Endodermal cell (in vitro differentiated cells): ENCODE results near the gene AJAP1. TPM values are rescaled to one million over a fixed set of nuclear protein-coding genes. Genes with fewer than 3 reads are reported as not detected.

Experiments used
- DNase-seq: peaks from one replicate; pipeline ENCODE4 v3.0.0-alpha.2; 2017
- H3K27ac ChIP-seq: 2 replicates; pipeline ENCODE4 v1.5.1; 2013; ENCODE audit warnings: mild to moderate bottlenecking, low read depth, low read length, moderate library complexity
- H3K27me3 ChIP-seq: 2 replicates; pipeline ENCODE4 v1.6.1; 2013; ENCODE audit warnings: mild to moderate bottlenecking, low read length, moderate library complexity; ENCODE audit not compliant: insufficient read depth, control insufficient read depth, poor library complexity, severe bottlenecking
- H3K36me3 ChIP-seq: 2 replicates; pipeline ENCODE4 v1.7.0; 2013; ENCODE audit warnings: mild to moderate bottlenecking, low read length, moderate library complexity; ENCODE audit not compliant: control insufficient read depth, insufficient read depth
- H3K4me1 ChIP-seq: one replicate; pipeline ENCODE4 v1.7.0; 2013; ENCODE audit warnings: low read length; ENCODE audit not compliant: control insufficient read depth, insufficient read depth
- H3K4me3 ChIP-seq: 2 replicates; pipeline ENCODE4 v1.5.1; 2013; ENCODE audit warnings: mild to moderate bottlenecking, low read length, moderate library complexity
- H3K9ac ChIP-seq: 2 replicates; pipeline ENCODE4 v1.6.1; 2013; ENCODE audit warnings: mild to moderate bottlenecking, low read length, moderate library complexity; ENCODE audit not compliant: poor library complexity, severe bottlenecking; ENCODE audit errors: extremely low read depth
- H3K9me3 ChIP-seq: 2 replicates; pipeline ENCODE4 v1.6.1; 2013; ENCODE audit warnings: mild to moderate bottlenecking, low read length, moderate library complexity; ENCODE audit not compliant: control insufficient read depth
- H3K27ac Mint-ChIP-seq: 2 replicates; pipeline ENCODE4 v1.8.0; 2020; ENCODE audit warnings: mixed read lengths
- H3K27me3 Mint-ChIP-seq: 2 replicates; pipeline ENCODE4 v1.8.0; 2021; ENCODE audit warnings: mild to moderate bottlenecking, mixed read lengths; ENCODE audit not compliant: insufficient read depth
- H3K36me3 Mint-ChIP-seq: 2 replicates; pipeline ENCODE4 v1.8.0; 2020; ENCODE audit warnings: low read depth, mixed read lengths
- H3K4me1 Mint-ChIP-seq: 2 replicates; pipeline ENCODE4 v1.8.0; 2020; ENCODE audit warnings: mixed read lengths
- H3K4me3 Mint-ChIP-seq: 2 replicates; pipeline ENCODE4 v1.8.0; 2020; ENCODE audit warnings: mild to moderate bottlenecking, moderate library complexity, mixed read lengths
- H3K9me3 Mint-ChIP-seq: 2 replicates; pipeline ENCODE4 v1.8.0; 2020; ENCODE audit warnings: mild to moderate bottlenecking, mixed read lengths
- WGBS, 2 experiments: methylation state at CpG; one replicate each; pipeline versions ENCODE4 v1.1.5 to v1.1.7; 2013; ENCODE audit warnings: missing lambda C conversion rate in 2 of 2, mixed read lengths in 1 of 2; ENCODE audit not compliant: insufficient coverage in 1 of 2, insufficient read length in 1 of 2; 5-methylcytosine and 5-hydroxymethylcytosine counted together
- total RNA-seq, 2 donors: library from RNA; stranded (reverse); fragmentation: NEBNext Ultra II Directional in 1 of 2; extraction: Animal tissue kit (Norgen Biotek cat#: 25700) in 1 of 2; gene quantifications; 2 replicates in 1 of 2; 3 replicates in 1 of 2; pipeline ENCODE4 v1.2.1, GENCODE V29; 2021
- TF ChIP-seq, protein P1 (sequence below): fragments of 200-600 bp; sonication (generic); conservative IDR thresholded peaks from 2 replicates; pipeline ENCODE4 v1.5.0; 2021; ENCODE audit warnings: antibody characterized with exemption, mild to moderate bottlenecking

Gene AJAP1
- total RNA-seq, 2 donors from 2014 or later, result 19.4 to 22.1 TPM

DNA sequence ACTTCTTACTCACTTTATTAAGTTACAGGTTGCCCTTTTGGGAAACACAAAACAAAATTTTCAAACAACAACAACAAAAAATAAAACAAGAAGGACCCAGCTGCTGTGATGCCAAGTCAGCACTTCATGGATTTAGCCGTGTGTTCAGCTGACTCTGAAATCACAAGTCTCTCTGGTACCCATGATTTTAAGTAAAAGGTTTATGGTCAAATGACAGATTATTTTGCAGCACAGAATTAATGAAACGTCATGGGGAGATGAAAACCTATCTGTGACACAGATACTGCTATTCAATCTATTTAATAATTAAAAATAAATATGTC, 7.1 kb downstream of the AJAP1 start:
- Histone ChIP-seq H3K9me3 (peaks cover 14% of the 10 kb centered on the region), H3K27ac (no peak overlapping the region), H3K4me1 (peaks cover 26% of the 10 kb centered on the region), H3K4me3 (no peak overlapping the region), H3K27me3 (no peaks in the 10 kb centered on the region), H3K9ac (no peak overlapping the region), H3K36me3 (peaks cover 26% of the 10 kb centered on the region)
- TF ChIP-seq, protein P1, sequence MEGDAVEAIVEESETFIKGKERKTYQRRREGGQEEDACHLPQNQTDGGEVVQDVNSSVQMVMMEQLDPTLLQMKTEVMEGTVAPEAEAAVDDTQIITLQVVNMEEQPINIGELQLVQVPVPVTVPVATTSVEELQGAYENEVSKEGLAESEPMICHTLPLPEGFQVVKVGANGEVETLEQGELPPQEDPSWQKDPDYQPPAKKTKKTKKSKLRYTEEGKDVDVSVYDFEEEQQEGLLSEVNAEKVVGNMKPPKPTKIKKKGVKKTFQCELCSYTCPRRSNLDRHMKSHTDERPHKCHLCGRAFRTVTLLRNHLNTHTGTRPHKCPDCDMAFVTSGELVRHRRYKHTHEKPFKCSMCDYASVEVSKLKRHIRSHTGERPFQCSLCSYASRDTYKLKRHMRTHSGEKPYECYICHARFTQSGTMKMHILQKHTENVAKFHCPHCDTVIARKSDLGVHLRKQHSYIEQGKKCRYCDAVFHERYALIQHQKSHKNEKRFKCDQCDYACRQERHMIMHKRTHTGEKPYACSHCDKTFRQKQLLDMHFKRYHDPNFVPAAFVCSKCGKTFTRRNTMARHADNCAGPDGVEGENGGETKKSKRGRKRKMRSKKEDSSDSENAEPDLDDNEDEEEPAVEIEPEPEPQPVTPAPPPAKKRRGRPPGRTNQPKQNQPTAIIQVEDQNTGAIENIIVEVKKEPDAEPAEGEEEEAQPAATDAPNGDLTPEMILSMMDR, result no peak
- WGBS, 2 experiments, result 80 to 94% methylated on average over 1 to 2 of the region's 2 CpGs
- Mint-ChIP-seq H3K27ac (no peak overlapping the region), H3K4me1 (peaks cover 58% of the 10 kb centered on the region), H3K27me3 (peaks cover 48% of the 10 kb centered on the region), H3K4me3 (no peak overlapping the region), H3K36me3 (peaks cover 19% of the 10 kb centered on the region), H3K9me3 (peaks cover 13% of the 10 kb centered on the region)
- DNase-seq, result no peak

DNA sequence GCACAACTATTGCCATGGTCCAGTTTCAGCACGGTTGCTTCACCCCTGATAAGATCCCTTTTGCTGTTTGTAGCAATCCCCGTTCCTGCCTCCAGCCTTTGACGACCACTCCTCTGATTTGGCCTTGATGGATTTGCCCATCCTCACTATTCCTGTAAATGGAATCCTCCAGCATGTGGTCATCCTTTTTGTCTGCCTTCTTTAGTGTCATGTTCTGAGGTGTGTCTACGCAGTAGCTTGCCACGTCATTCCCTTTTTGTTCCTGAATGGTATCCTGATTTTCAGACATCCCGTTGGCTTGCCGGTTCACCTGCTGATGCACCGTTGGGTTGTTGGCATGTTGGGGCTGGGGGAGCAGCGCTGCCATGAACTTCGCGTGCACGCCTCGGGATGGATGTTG, 7.8 kb downstream of the AJAP1 start:
- peaks cover 26% of the 10 kb centered on the region for H3K4me1 ChIP-seq
- H3K9ac ChIP-seq, result no peak overlapping the region
- H3K9me3 ChIP-seq, result peaks cover 20% of the 10 kb centered on the region
- Mint-ChIP-seq H3K4me3 (no peak overlapping the region), H3K4me1 (peaks cover 52% of the 10 kb centered on the region), H3K9me3 (peaks cover 19% of the 10 kb centered on the region), H3K27ac (no peak overlapping the region), H3K27me3 (peaks cover 43% of the 10 kb centered on the region), H3K36me3 (peaks cover 21% of the 10 kb centered on the region)
- peaks cover 27% of the 10 kb centered on the region for H3K36me3 ChIP-seq
- H3K27me3 ChIP-seq, result no peaks in the 10 kb centered on the region
- H3K4me3 ChIP-seq, result no peak overlapping the region
- H3K27ac ChIP-seq, result no peak overlapping the region
- DNase-seq, result no peak
- 95 to 98% methylated on average over 12 to 13 of the region's 13 CpGs for WGBS, 2 experiments
- TF ChIP-seq, protein P1, result no peak

DNA sequence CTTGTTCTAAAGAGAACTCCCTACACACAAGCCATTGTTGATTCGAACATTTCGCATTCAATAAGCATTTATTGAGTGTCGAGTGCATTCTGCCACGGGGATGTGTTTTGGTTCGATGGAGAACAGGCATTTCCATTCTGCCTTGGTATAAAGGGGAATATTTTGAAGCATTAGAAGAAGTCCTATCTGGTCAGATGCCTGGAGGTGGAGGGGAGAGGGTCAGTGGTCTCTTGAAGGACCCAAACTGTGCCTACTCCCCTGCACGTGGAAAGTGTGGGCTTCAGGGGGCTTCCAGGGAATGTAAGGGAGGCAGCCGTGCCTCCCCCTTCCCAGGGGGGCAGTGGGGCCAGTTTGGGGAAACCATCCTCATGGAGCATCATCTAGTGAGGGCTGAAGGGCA, 8.3 kb downstream of the AJAP1 start:
- Histone ChIP-seq H3K27ac (no peak overlapping the region), H3K9me3 (peaks cover 24% of the 10 kb centered on the region), H3K9ac (no peak overlapping the region), H3K36me3 (peaks cover 32% of the 10 kb centered on the region), H3K4me3 (no peak overlapping the region), H3K4me1 (peaks cover 26% of the 10 kb centered on the region), H3K27me3 (no peaks in the 10 kb centered on the region)
- peaks cover 48% of the 10 kb centered on the region for H3K4me1 Mint-ChIP-seq
- WGBS, 2 experiments, result 93 to 94% methylated on average over 5 to 7 of the region's 7 CpGs
- peaks cover 25% of the 10 kb centered on the region for H3K9me3 Mint-ChIP-seq
- no peak overlapping the region for H3K4me3 Mint-ChIP-seq
- H3K27ac Mint-ChIP-seq, result no peak overlapping the region
- no peak for DNase-seq
- peaks cover 26% of the 10 kb centered on the region for H3K36me3 Mint-ChIP-seq
- peaks cover 41% of the 10 kb centered on the region for H3K27me3 Mint-ChIP-seq
- TF ChIP-seq, protein P1, result no peak
